NB4 (cell line): ENCODE data around the gene CADM1.

Experiments
- DNase-seq: peaks from one replicate; pipeline ENCODE4 v3.0.0; 2010; ENCODE audit warnings: low read depth
- H3K4me3 ChIP-seq: one replicate; pipeline ENCODE4 v1.5.1; 2011; ENCODE audit warnings: mild to moderate bottlenecking, low read depth, low read length, moderate library complexity
- CTCF ChIP-seq: IDR thresholded peaks from one replicate; pipeline ENCODE4 v1.5.1; 2012; ENCODE audit warnings: low read depth, low read length
- MAX ChIP-seq: IDR thresholded peaks from 2 replicates; pipeline ENCODE4 v1.6.1; 2011; ENCODE audit warnings: low read depth, low read length
- MYC ChIP-seq: IDR thresholded peaks from 2 replicates; pipeline ENCODE4 v1.6.1; 2011; ENCODE audit warnings: low read depth, low read length
- POLR2A ChIP-seq: IDR thresholded peaks from 2 replicates; pipeline ENCODE4 v1.6.1; 2011; ENCODE audit warnings: mild to moderate bottlenecking; ENCODE audit not compliant: insufficient read length; ENCODE audit errors: extremely low read depth

Gene CADM1

GRCh38 chr11:115504276-115505158, at the start of gene CADM1:
Gene CADM1 (minus strand): TSS chr11:115504415.
- no peak within 1 kb of the TSS for H3K4me3 ChIP-seq
- DNase-seq, result no peak
- TF ChIP-seq POLR2A, result no peak
- no peak for TF ChIP-seq MYC
- no peak for TF ChIP-seq MAX
- TF ChIP-seq CTCF, result no peak

GRCh38 chr11:115552773-115553438, 48.7 kb upstream of the CADM1 start:
- TF ChIP-seq MAX, result no peak
- TF ChIP-seq CTCF, result no peak
- TF ChIP-seq POLR2A, result no peak
- no peak overlapping the region for H3K4me3 ChIP-seq
- DNase-seq, result no peak

DNA sequence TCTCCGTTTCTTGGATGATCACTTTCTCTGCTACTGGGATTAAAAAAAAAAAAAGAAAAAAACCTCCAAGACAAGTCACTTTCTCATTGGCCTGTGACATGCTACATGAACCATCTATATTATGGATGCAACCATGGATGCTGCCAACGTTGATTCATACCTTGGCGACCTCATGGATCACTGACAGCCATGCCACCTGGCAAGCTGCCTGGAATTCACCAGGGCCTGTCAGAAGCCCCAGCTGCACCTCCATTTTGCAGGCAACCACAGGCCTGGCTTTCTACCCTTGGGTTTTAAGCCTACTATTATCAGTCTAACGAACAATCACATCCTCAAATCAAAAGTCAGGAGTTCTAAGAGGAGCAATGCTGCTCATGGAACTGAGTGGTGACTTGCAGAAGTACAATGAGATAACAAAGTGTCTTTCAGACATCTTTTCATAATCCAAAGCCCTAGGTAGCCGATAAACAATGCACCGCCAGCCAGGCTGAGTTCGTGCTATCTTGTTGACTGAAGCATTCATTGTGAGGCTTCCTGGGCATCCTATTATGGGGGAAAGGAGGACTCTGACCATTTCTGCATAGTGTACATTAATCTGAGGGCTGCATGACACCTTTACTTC, 48.0 kb upstream of the CADM1 start:
- no peak for DNase-seq
- TF ChIP-seq MAX (no peak), CTCF (no peak), POLR2A (no peak), MYC (no peak)

GRCh38 chr11:115550291-115551059, 46.3 kb upstream of the CADM1 start:
- H3K4me3 ChIP-seq, result no peak overlapping the region
- DNase-seq, result no peak
- TF ChIP-seq MAX (no peak), MYC (no peak)

More for the DNA sequence above, 48.0 kb upstream of the CADM1 start:
- no peak overlapping the region for H3K4me3 ChIP-seq

DNA sequence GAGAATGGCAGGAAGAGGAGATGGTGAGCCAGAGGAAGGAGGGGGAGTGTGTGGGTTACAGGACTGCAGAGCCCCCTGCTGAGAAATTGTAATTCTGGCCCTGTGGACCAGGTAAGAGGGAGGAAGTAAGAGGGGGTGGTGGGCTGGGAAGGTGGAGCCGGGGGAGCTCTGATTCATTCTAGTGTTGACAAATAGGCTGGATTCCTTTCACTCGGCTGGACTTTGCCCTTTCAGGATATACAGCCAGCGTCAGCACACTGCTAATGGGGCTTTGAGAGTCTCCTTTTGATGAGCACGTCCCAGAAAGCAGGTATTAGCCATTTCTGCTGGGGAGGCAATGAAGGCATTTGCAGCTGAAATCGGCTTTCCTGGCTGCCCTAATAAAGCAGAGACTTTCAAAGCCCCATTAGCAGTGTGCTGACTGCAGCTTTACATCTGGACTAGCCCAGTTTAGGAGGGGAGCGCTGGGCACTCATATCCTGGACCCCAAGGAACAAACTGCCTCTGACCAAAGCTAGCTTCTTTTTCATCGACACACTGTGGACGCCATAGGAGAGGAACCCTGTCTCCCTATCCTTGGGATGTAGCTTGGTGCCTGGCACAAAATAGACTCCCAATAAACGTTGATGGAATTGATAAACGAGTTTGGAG, 44.8 kb upstream of the CADM1 start:
- H3K4me3 ChIP-seq, result no peak overlapping the region
- TF ChIP-seq MYC (no peak), CTCF (no peak), POLR2A (no peak), MAX (no peak)
- no peak for DNase-seq
